Measurements from ENCODE around the gene SLC16A9.
"Not testable (repeated sequence)": the region's sequence is repeated elsewhere in the genome, so short reads cannot be mapped to it uniquely, and the experiment has no call there.

The SLC16A9 gene

DNA sequence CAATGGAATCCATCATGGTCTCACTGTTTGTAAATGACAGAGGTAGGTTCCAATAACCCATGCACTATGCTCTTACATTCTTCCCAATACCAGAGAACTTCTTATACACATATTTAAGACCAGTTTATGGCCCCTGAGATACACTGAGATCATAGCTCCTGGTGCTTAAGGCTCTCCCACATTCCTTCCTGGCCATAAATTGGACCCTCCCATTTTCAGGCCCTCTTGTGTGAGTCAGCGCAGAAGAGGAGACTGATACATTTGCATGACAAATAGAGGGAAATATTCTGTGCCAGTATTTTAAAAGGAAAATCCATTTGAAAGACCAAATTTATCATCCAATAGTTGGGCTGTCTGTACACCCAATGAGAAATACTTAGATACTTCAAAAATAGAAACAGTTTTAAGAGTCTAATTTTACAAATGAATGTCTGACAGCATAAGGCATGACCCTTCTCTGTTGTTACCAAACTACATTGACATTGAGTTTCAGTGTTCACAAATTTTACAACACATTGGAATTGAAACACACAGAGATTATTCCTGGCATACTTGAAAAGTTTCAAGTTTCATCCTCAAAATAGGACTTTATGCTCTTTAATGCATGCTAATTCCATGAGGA lies 35.3 kb downstream of the SLC16A9 start:
- DNase-seq: no peak

DNA sequence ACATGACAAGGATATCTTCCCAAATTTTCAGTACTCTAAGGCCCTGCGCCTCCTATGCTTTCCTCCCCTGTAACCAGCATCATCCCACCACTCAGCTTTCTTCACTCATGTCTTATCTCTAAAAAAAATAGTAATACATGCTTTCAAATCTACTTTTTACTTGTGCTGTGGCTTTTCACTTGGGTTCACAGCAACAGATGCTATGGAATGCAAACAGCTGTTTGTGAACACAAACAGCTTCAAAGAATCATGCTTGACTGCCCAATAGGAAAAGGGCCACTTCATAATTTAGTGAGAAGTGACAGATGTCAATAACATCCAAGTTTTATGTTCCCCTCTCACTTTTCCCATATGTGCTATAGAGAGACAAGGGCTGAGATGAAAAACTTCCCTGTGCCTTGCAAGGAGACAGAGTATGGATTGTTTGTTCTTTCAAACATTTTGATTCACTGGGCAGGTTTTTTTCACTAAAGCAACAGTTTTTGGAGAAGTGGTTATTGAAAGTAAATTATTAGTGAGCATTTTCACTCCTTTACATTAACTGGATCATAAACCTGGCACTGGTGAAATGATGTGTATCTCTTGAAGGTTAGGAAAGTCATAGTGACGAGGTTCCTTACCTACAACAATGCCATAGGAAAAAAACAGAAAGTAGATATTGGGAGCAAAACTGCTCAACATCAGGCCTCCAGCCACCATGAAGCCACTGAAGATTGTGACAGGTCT lies 37.3 kb downstream of the SLC16A9 start:
- DNase-seq: no peak

DNA sequence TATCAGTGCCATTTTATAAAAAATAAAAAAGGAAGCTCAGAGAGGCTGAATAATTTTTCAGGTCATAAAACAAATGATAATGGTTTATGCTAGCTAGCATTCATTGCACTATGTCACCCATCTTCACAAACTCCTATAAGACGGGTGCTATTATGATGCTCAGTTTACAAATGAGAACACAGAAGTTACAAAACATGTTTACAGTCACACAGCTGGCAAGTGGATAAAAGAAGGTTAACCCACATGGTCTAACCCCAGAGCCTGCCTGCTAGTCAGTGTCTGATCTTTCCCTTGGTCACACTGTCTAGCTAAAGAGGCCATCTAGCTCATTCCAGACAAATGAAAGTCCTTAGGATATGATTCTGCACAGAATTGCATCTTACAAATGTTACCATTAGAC lies 39.4 kb downstream of the SLC16A9 start:
- no peak for DNase-seq

DNA sequence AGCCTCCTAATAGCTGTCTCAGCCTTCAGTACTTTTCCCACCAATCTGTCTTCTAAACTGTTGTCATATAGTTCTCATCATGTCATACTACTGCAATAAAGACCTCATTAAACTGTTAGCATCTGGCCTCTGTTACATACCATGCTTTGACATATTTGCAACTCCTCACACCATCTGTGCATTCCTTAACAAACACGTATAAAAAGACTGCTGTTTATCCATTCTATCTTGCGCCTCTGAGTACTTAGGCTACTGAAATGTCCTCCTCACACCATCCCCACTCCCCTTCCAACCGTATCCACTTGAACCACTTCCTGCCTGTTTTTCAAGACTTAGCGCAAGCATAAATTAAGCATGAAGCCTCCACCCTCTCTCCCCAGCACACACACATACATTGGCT lies 41.6 kb downstream of the SLC16A9 start:
- no peak for DNase-seq

DNA sequence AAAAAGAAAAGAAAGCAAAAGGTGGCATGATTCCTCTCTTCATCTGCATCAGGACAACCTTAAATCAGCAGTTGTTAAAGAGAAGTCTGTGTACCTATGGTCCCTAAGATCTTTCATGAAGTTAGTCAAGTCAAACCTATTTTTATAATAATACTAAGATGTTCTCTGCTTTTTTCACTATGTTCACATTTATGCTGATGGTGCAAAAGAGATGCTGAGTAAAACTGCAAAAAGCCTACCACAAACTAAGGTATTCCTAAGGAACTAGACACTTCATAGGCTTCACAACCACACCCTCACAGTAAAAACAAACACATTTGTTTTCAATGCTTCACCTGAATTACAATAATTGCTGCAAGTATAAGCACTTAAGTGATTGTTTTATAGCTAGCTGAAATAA lies 43.3 kb downstream of the SLC16A9 start:
- no peak for DNase-seq

DNA sequence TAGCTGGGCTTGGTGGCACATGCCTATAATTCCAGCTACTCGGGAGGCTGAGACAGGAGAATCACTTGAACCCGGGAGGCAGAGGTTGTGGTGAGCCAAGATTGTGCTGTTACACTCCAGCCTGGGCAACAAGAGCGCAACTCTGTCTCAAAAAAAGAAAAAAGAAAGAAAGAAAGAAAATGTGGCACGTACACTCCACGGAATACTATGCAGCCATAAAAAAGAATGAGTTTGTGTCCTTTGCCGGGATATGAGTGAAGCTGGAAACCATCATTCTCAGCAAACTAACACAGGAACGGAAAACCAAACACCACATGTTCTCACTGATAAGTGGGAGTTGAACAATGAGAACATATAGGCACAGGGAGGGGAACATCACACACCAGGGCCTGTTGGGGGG lies 46.4 kb downstream of the SLC16A9 start:
- DNase-seq: not testable (repeated sequence)

DNA sequence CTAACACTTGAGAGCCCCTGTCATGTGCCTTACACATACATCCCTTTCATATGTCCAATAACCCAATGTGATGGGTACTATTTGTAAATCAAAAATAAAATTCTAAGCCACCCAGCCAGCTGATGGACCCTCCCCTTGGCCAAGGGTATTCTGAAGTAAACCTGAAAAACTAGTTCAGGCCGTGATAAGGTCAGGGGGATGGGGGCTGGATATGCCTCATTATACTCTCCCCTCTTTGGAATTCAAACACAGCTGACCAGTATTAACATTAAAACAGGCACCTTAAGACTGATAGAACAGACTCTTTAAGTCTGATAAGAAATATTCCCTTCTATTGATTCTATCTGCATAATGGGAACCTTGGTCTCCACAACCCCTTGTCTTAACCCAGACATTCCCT lies 51.9 kb downstream of the SLC16A9 start:
- no peak for DNase-seq

DNA sequence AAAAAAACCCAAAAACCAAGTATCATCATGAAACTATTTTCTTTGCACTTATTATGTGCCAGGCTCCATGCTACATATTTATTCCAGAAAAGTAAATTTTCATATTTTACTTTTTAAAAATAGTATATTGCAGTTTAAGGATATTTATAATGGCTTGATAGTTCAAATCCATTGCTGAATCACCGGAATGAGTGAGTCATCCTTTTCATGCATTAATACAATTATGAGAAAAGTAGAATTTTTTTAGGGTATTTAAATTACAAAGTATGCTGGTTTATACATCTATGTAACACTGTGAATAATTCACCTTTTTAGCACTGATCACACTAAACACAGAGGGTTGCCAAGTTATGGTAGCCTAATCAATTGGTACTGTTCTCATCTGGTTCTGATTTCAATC lies 54.3 kb downstream of the SLC16A9 start:
- no peak for DNase-seq

DNA sequence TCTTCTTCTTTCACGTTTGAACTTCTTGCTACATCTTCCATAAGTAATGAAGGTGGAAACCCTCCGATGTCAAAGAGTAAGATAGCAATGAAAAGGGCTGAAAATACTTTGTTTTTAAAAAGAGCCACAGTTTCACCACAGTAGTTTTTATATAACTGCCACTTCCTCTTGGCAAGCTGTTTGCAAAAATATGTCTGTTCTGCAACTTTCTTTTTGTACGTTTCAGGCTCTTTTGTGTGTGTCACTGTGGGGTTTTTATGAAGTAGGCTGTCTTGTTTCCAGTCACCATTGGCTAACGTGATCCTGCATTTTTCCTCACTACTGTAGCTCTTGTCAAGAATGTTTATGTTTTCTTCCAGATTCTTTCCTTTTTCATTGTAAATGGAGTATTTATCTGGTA lies 55.6 kb downstream of the SLC16A9 start:
- DNase-seq: no peak

DNA sequence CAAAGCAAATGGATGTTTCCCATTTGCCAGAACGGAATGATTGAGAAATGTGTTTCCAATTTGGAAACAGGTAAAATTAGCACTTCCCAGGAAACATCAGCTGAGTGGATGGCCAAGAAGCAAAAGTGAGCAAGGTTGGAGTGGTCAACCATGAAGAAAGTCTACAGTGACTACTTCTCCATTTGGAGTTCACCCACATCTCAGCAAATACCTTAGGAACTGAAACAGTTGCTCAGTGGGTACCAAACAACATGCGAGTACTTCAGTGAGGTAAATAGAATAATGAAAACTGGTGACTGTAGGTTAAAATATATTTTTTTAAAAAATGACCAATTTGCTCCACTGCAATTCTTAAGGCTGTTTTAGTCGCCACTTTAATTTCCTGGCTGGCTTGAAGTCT lies 57.7 kb downstream of the SLC16A9 start:
- DNase-seq: no peak

DNA sequence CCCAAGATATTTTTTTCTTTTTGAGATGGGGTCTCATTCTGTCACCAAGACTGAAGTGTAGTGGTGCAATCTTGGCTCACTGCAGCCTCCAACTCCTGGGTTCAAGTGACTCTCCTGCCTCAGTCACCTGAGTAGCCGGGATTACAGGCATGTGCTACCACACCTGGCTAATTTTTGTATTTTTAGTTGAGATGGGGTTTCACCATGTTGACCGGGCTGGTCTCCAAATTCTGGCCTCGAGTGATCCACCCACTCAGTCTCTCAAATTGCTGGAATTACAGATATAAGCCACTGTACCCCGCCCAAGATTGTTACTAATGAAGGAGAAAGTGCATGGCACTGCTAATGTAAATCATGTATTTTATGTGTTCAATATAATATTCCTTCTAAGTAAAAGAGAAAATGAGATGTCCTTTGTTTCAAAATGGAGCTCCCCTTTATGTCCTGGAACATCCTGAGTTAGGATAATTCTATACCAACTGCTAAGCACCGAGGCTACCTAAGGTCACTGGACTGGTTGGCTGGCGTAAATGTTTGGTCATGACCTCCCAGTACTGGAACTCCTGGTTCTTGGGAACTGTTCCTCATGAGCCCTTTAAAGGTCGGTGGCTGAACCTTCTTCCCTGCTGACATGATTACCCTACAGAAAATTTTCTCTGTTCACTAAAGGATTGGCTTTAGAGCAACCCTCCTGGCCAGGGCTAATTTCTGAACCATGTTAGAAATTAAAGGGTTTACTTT lies 59.9 kb downstream of the SLC16A9 start:
- no peak for DNase-seq

DNA sequence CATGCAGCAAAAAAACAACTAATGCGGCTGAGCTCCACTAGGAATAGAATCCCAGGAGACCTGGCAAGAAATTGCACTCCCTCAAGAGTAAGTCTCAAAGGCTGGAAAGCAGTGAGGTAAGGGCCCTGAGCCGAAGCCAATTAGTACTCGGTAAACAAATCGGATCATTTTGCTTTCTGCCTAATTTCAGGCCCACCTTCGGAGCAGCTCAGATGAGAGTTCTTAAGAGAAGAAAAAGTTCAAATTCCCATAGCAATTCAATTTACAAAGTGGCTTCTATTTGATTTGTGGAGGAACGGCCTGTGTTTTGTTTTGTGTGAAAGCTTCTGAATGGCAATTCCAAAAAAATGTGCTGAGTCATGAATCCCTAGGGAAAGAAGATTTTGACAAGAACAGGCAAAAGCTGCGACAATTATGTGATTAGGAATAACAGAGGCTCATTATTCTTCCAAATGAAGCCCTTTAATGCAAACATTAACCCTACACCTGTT lies 60.9 kb downstream of the SLC16A9 start:
- DNase-seq: no peak

DNA sequence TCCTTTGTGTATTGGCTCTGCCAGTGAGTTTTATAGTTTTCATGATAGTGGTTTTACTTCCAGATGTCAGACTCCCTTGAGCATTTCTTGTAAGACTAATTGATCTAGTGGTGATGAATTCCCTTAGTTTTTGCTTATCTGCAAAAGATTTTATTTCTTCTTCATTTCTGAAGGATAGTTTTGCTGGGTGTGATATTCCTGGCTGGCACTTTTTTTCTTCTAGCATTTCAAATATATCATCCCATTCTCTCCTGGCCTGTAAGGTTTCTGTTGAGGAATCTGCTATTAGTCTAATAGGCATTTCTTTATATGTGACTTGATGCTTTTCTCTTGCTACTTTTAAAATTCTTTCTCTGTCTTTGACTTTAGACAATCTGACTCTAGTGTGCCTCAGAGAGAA lies 64.8 kb downstream of the SLC16A9 start:
- DNase-seq: no peak

DNA sequence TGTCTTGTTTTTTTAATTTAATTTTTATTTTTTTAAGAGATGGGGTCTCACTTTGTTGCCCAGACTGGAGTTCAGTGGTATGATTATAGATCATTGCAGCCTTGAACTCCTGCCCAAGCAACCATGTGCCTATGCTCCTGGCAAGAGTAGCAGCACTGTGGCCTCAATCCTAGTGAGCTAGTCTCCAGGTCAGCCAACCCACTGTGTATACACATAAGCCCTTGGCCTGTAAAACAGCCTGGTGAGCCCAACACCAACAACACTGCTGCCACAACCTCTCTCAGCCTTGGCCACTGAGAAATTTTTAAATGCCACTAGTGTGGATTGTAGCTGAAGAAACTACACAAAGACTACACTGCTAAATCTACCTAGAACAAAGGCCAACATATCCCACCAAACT lies 68.0 kb downstream of the SLC16A9 start:
- DNase-seq: not testable (repeated sequence)

DNA sequence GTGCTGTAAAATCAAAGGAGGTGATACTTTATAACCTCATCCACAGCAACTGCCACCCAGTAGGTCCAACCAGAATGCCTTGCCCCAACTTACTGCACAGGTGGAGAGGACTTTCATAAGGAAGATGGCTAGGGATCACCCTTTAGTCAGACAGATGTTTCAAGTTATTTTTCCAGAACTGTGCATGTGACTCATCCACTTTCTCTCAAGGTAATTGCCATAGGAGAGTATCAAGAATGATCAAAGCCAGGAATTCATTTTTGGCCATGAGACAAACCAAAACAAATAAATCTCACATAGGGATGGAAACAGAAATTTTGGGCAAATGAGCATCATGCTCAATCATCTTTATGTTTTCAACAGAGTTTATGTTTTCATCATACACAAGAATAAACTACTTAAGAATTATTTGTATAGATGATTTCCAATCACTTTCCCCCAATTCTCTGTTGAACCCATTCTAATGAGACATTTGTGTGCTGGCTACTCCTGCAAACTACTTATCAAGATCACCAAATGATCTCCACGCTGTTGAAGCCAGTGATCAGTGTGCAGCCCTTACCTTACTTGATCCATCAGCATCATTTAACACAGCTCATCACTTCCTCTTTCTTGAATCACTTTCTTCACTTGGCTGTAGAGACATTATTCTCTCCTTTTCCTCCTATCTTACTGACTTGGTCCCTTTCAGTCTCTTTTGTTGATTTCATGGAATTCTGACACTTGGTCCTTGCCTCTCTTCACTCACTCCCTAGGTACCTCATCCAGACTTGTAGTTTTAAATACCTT lies 74.0 kb downstream of the SLC16A9 start:
- DNase-seq: no peak

DNA sequence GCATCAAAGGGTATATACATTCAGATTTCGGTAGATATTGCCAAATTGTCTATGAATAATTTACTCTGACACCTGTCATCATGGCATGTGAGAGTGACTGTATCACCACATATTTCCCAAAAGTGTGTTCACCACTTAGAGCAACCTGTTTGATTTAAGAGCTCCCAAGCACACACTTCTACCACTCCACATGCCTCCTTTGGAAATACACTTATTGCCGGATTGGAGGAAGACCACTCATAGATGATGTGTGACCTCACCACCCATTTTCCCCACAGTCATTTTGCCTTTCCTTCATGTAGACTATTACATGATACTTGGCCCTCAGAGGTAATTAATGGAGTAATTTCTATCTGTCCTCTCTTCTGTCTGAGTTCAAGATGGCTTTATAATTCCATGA lies 75.5 kb downstream of the SLC16A9 start:
- no peak for DNase-seq

DNA sequence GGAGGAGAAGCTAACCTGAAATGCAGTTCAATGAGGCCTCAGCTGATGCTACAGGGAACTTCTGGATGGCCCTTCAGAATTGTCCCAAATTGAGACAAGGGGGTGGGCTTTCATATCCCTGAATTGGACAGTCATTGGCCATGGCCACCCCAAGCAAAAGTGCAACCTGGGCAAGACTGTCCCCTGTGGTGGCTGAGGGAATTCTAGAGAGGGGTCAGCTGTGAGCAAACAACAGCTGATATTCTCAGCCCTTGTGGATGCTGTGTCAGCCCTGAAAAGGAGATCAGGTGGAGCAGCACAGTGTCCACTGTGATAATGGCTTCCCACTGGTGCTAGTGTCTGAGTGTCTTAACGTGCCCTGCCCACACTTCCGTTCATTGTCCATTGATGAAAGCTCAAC lies 76.6 kb downstream of the SLC16A9 start:
- no peak for DNase-seq

DNA sequence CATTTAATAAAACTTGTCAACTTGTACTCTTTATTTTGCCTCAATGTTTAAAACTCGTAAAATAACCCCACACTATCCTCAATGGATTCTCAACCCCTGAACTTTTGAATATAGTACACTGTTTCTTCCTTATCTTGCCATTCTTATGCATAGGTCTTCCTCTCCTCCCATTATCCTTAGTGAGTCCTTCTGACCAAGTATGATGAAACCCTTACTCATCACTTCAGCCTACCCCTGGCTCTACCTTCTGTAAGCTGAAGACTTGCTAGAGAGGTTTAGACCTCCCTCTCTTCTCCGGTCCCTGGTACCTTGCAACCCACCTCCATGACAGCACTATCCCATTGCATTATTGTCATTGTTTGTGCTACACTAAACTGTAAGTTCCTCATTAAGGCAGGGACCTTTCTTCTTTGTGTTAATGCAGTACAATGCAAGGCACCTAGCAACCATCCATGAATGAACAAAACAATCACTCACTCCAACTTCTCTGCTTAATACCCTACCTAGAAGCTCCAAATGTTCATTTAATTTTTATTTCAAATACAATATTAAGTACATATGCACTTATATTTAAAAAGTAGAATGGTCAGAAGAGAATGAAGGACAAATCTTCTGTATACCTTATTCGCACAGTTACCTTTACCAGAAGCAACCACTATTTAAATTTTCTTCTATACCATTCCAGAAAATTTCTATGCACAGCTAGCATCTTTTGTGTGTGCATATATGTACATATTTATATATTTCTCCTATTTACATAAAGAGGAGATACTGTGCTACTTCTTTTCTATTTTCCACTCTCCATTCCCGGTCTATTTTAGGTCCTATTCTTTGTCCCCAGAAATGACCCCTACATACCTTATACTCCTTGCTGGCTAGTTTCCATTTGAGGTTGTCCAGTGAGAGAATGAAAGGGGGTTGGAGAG lies 77.5 kb downstream of the SLC16A9 start:
- no peak for DNase-seq

DNA sequence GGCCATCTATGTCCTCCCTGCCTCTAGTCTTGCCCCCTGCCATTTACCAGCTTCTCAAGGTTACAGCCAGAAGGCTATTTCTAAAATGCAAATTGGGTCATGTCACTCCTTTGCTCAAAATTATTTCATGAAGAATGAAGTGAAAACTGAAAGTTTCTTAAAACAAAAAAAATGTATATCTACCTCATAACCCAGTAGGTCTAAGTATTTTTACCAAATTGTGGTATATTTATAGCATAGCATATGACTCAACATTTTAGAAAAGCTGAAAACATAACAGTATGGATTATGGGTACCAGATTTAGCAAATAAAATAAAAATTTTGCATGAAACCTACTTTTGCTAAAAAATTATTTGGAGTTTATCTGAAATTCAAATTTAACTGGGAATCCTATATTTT lies 78.4 kb downstream of the SLC16A9 start:
- no peak for DNase-seq

DNA sequence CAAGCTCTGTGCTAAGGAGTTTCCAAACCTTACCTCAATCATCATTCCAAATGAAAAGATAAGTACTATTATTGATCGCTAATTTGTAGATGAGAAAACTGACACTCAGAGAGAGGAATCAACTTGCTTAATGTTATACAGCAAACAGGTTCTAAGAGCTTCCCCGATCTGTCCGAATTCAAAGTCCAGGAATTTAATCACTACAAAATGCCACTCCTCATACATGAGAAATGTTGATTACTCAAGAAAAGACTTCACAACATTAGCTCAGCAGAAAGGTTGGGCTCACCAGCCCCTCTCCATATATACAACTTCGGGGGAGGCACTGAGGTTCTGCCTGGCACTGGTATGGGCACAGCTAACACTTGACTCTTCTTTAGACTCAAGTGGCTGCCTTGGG lies 80.7 kb downstream of the SLC16A9 start:
- DNase-seq: no peak

DNA sequence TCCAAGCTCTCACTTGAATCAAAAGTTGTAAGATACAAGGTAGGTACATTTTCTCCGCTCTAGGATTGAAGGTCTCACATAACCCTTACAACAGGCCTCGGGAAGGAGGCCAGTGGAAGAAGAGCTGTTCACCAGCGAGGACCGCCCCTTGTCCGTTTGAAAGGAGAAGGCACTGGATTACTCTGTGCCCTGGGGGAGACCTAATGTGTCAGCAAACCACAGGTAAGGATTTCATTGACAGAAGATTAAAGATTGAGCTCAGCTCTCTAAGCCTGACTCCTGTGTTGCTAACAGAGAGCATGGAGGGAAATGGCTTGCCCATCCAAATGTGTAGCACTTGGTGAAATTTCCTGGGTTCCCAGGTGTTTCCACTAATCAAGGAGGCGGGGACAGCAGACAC lies 81.2 kb downstream of the SLC16A9 start:
- DNase-seq: no peak

DNA sequence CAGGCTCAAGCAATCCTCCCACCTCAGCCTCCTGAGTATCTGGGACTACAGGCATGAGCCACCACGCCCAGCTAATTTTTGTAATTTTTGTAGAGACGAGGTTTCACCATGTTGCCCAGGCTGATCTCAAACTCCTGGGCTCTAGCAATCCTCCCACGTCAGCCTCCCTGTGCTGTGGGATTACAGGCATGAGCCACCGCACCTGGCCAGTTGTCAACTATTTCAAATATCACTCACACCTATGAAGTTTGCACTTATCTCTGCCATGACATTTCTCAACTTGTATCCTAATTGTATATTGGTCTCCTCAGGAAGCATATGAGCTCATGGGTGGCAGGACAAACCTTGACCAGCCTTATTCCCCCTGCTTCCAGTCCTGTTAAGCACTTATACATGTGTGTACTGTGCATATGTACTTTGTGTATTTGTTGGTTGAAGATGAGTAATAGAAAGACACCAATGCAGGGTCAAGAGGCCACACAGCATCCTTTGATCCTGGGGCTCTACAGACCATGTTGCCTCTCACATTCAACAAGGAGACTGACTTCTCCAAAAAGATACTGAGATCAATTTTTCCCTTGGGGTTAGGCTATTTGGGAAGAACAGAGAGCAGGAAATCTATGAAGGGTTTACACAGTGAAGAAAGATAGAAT lies 82.2 kb downstream of the SLC16A9 start:
- DNase-seq: no peak
